Upper lobe of right lung (tissue), 1 donor: ENCODE data around the gene ITIH2. TPM values are rescaled to one million over a fixed set of nuclear protein-coding genes. Genes with fewer than 3 reads are reported as not detected.
A peak's percentile ranks its signal among the peaks of the same experiment; 100 is the strongest.
"Not testable (repeated sequence)": the region's sequence is repeated elsewhere in the genome, so short reads cannot be mapped to it uniquely, and the experiment has no call there.

ENCODE experiments used
- ATAC-seq: fragments of 200-7000 bp; cut with Tn5 transposase; one replicate; pipeline ENCODE4 v1.9.1; 2020; ENCODE audit warnings: mild to moderate bottlenecking, moderate library complexity
- DNase-seq: peaks from one replicate; pipeline ENCODE4 v3.0.0-alpha.2; 2020
- H3K27ac ChIP-seq: fragments of 200-600 bp; one replicate; pipeline ENCODE4 v1.8.0; 2022
- H3K27me3 ChIP-seq: fragments of 200-600 bp; one replicate; pipeline ENCODE4 v1.8.0; 2022; ENCODE audit warnings: mild to moderate bottlenecking
- H3K36me3 ChIP-seq: fragments of 200-600 bp; one replicate; pipeline ENCODE4 v1.8.0; 2022
- H3K4me1 ChIP-seq: fragments of 200-600 bp; one replicate; pipeline ENCODE4 v1.8.0; 2022
- H3K4me3 ChIP-seq: fragments of 200-600 bp; one replicate; pipeline ENCODE4 v1.8.0; 2022; ENCODE audit warnings: mild to moderate bottlenecking
- H3K9me3 ChIP-seq: fragments of 200-600 bp; one replicate; pipeline ENCODE4 v1.8.0; 2022
- CTCF ChIP-seq: fragments of 200-600 bp; IDR thresholded peaks from one replicate; pipeline ENCODE4 v1.8.0; 2022; ENCODE audit warnings: antibody characterized with exemption
- intact Hi-C: fragments of 100-400 bp; cut with DNase I; formaldehyde crosslinking; loops from one replicate; pipeline ENCODE4 v1.11.0; 2022
- total RNA-seq: library from RNA; stranded (reverse); fragmentation: NEBNext Ultra II Directional; extraction: Animal tissue kit (Norgen Biotek cat#: 25700); gene quantifications from one replicate; pipeline ENCODE4 v1.2.1, GENCODE V29; 2021
- donor health status: DM: no; HTN: yes; CAD: no; lungs with severe emphysema.

Gene ITIH2
- total RNA-seq, 1 donor from 2014 or later: 1.3 TPM

DNA sequence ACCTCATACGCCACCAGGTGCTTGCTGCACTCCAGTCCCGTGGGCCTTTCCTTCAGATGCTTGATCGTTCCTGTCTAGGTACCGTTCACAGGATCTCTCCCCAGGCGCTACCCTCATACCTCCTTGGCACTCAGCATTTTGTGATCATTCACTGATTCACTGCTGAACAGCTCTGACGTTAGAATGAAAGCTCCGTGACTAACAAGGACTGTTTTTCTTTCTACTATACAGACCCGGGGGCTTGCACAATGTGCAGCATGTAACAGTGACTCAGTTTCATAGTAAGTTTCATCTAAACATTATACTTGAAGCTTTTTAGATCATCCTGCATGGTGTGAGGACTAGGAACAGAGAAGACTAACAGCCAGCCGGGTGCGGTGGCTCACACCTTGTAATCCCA, 64.1 kb downstream of the ITIH2 start:
- no peak for ATAC-seq
- peaks cover 92% of the 10 kb centered on the region for H3K36me3 ChIP-seq
- no peak for TF ChIP-seq CTCF

GRCh38 chr10:7768417-7768816, 65.3 kb downstream of the ITIH2 start:
- TF ChIP-seq CTCF: no peak
- H3K4me1 ChIP-seq: no peaks in the 10 kb centered on the region
- H3K4me3 ChIP-seq: no peak overlapping the region
- no peak overlapping the region for H3K27ac ChIP-seq
- no peak for ATAC-seq
- H3K9me3 ChIP-seq: no peaks in the 10 kb centered on the region
- peaks cover 92% of the 10 kb centered on the region for H3K36me3 ChIP-seq
- no peak for DNase-seq
- no peaks in the 10 kb centered on the region for H3K27me3 ChIP-seq
- intact Hi-C loops: no loop called here

More for the DNA sequence above, 64.1 kb downstream of the ITIH2 start:
- Histone ChIP-seq H3K4me3 (no peak overlapping the region), H3K27ac (no peak overlapping the region), H3K4me1 (no peaks in the 10 kb centered on the region), H3K27me3 (no peaks in the 10 kb centered on the region), H3K9me3 (no peaks in the 10 kb centered on the region)
- DNase-seq: no peak
- intact Hi-C loops: no loop called here

- Histone ChIP-seq H3K4me1 (peaks cover 5% of the 10 kb centered on the region), H3K27ac (no peak overlapping the region), H3K4me3 (no peak overlapping the region), H3K9me3 (no peaks in the 10 kb centered on the region), H3K27me3 (no peaks in the 10 kb centered on the region), H3K36me3 (peaks cover 85% of the 10 kb centered on the region)
- intact Hi-C loops: no loop called here
- ATAC-seq: peak; percentile 67
- peak; percentile 79 for DNase-seq
- no peak for TF ChIP-seq CTCF
Measured at GRCh38 chr10:7773845-7774801, 71.0 kb downstream of the ITIH2 start.

- H3K36me3 ChIP-seq: peaks cover 89% of the 10 kb centered on the region
- H3K27ac ChIP-seq: no peak overlapping the region
- no peaks in the 10 kb centered on the region for H3K27me3 ChIP-seq
- intact Hi-C loops: no loop called here
- peaks cover 5% of the 10 kb centered on the region for H3K4me1 ChIP-seq
- no peaks in the 10 kb centered on the region for H3K9me3 ChIP-seq
- ATAC-seq (no peak), DNase-seq (no peak)
- TF ChIP-seq CTCF: no peak
- H3K4me3 ChIP-seq: no peak overlapping the region
Measured at GRCh38 chr10:7776777-7777176, 73.7 kb downstream of the ITIH2 start.

- H3K4me1 ChIP-seq, H3K4me3 ChIP-seq, ATAC-seq, DNase-seq, H3K9me3 ChIP-seq, intact Hi-C loops, H3K27ac ChIP-seq, H3K27me3 ChIP-seq: not testable (repeated sequence)
- H3K36me3 ChIP-seq: peaks cover 51% of the 10 kb centered on the region
Measured at GRCh38 chr10:7782194-7782593, 79.1 kb downstream of the ITIH2 start.

DNA sequence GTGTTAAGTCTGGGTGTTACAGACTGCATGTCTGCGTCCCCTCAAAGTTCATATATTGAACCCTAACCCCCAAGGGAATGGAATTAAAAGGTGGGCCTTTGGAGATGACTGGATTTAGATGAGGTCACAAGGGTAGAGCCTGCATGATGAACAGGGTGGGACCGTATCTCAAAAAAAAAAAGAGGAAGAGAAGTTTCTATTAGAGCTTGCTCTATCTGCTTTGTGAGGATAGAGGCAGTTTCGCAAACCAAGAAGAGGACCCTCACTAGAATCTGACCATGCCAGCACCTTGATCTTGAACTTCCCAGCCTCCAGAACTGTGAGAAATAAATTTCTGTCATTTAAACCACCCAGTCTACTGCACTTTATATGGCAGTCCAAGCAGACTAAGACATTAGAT, 83.3 kb downstream of the ITIH2 start:
- Histone ChIP-seq H3K4me3 (peak overlapping the region; percentile 94), H3K27me3 (no peaks in the 10 kb centered on the region), H3K36me3 (peaks cover 13% of the 10 kb centered on the region), H3K9me3 (no peaks in the 10 kb centered on the region), H3K27ac (no peak overlapping the region), H3K4me1 (peaks cover 22% of the 10 kb centered on the region)
- intact Hi-C loops: no loop called here
- TF ChIP-seq CTCF: no peak
- DNase-seq (no peak), ATAC-seq (no peak)
